Spinal cord (tissue), 10 donors: ENCODE data around the gene RELT. TPM values are rescaled to one million over a fixed set of nuclear protein-coding genes. Genes with fewer than 3 reads are reported as not detected.
A peak's percentile ranks its signal among the peaks of the same experiment; 100 is the strongest.

Source experiments
- DNase-seq, 6 donors: peaks; one replicate each; pipeline versions ENCODE4 v3.0.0 to v3.0.0-alpha.2; 2013 to 2015; ENCODE audit warnings: low spot score in 6 of 6, low read depth in 4 of 6
- H3K27ac ChIP-seq: one replicate; pipeline ENCODE4 v1.5.1; 2013; ENCODE audit warnings: low read depth, low read length, control low read depth
- H3K27me3 ChIP-seq: one replicate; pipeline ENCODE4 v1.6.1; 2013; ENCODE audit warnings: low read length; ENCODE audit not compliant: control insufficient read depth, insufficient read depth
- H3K36me3 ChIP-seq: one replicate; pipeline ENCODE4 v1.6.1; 2013; ENCODE audit warnings: low read length; ENCODE audit not compliant: control insufficient read depth, insufficient read depth
- H3K4me1 ChIP-seq: one replicate; pipeline ENCODE4 v1.6.1; 2013; ENCODE audit warnings: low read length; ENCODE audit not compliant: control insufficient read depth, insufficient read depth
- H3K4me3 ChIP-seq: one replicate; pipeline ENCODE4 v1.5.1; 2013; ENCODE audit warnings: low read depth, low read length, control low read depth
- H3K9me3 ChIP-seq: one replicate; pipeline ENCODE4 v1.6.1; 2013; ENCODE audit warnings: low read length; ENCODE audit not compliant: control insufficient read depth, insufficient read depth
- WGBS: methylation state at CpG from one replicate; pipeline ENCODE4 v1.1.5; 2013; ENCODE audit warnings: missing lambda C conversion rate; ENCODE audit not compliant: insufficient coverage; 5-methylcytosine and 5-hydroxymethylcytosine counted together
- long read RNA-seq, 4 donors: transcript quantifications; one replicate each; lab custom pipeline, GENCODE V29; 2026
- polyA plus RNA-seq, 2 donors: library from polyadenylated mRNA; unstranded; fragments of 120-200 nt; gene quantifications; one replicate each; pipeline ENCODE4 v1.2.1, GENCODE V29; 2013; ENCODE audit not compliant: insufficient read length in 2 of 2
- total RNA-seq, 2 donors: library from RNA; depleted of rRNA in 1 of 2; stranded (reverse); fragments of 120-200 nt in 1 of 2; fragments of >200 nt in 1 of 2; gene quantifications; one replicate each; pipeline versions ENCODE4 v1.2.3 to v1.2.4, GENCODE V29; 2013 to 2014
- donor health status: healthy.

RELT gene
- total RNA-seq (1 to 10 TPM; 6.1 TPM), polyA plus RNA-seq (10 to 100 TPM; 13.2 to 15.2 TPM)
- long read RNA-seq, donor 1, partial matches to known transcripts: 0 of 3 reads
- long read RNA-seq, donor 1, other reads (novel, unspliced or antisense): 0 of 3 reads
- long read RNA-seq, donor 2: 0 reads
- long read RNA-seq, donor 3, partial matches to known transcripts: 0 of 1 reads
- long read RNA-seq, donor 3, other reads (novel, unspliced or antisense): 0 of 1 reads
- long read RNA-seq, donor 4, partial matches to known transcripts: 0 of 2 reads
- long read RNA-seq, donor 4, other reads (novel, unspliced or antisense): 0 of 2 reads

- WGBS: under 1% methylated on average over 96 of the region's 96 CpGs
- peak; percentile 66 to 96 (median 79) for DNase-seq
- Histone ChIP-seq H3K27me3 (no peaks in the 10 kb centered on the region), H3K4me3 (peak within 1 kb of the TSS; percentile 53), H3K36me3 (peaks cover 13% of the 10 kb centered on the region), H3K9me3 (no peaks in the 10 kb centered on the region), H3K4me1 (peaks cover 46% of the 10 kb centered on the region), H3K27ac (peak within 1 kb of the TSS; percentile 79)
Measured at GRCh38 chr11:73376160-73376802, at the start of gene RELT. TSS of gene RELT (plus strand) at chr11:73376399. CDS start at chr11:73389137, 12,738 bp downstream.

DNA sequence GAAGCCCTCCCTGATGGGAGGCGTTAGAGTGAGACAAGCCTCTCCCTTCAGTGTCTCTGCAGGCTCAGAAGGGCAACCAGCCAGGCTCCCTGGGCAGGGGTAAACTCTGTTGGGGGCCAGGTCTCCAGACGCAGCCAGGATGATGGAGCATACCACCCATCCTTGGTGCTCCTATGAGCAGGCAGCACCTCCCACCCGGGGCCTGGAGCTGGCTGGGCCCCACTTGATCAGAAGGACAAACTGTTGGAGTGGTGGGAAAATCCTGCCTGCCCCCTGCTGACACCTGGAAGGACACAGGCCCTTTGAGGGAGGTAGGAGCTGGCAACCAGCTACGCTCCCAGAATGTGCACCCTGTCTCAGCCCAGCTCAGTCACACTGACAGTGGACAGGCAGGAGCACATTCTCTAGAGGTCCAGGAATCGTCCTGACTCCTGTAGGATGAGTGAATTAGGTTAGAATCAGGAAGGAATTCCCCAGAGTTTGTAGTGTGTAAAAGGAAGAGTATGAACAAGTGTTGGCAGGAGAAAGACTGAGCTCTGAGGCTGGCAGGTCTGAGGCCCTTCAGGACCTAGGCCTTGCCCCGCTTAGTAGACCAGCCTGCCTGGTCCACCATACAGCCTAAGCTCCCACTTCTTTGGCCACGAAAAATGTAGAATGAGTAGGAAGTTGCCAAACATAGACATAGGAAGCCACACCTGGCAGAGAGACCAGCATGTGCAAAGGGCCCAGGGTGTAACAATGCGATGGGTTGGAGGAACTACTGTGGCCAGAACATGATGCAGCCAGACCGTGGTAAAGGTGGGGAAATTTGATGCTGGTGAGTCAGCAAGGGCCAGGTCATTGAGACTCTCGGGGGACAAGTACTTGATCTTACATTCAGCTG is 49.0 kb upstream of the RELT start:
- H3K4me1 ChIP-seq: peaks cover 87% of the 10 kb centered on the region
- H3K27ac ChIP-seq: peak overlapping the region; percentile 64
- H3K9me3 ChIP-seq: no peaks in the 10 kb centered on the region
- DNase-seq: no peak
- H3K27me3 ChIP-seq: no peaks in the 10 kb centered on the region
- H3K4me3 ChIP-seq: no peak overlapping the region
- 75% methylated on average over 7 of the region's 10 CpGs for WGBS
- peaks cover 17% of the 10 kb centered on the region for H3K36me3 ChIP-seq

GRCh38 chr11:73327812-73328364 is 48.3 kb upstream of the RELT start:
- no peak overlapping the region for H3K4me3 ChIP-seq
- peaks cover 86% of the 10 kb centered on the region for H3K4me1 ChIP-seq
- WGBS: 68% methylated on average over 4 of the region's 4 CpGs
- no peaks in the 10 kb centered on the region for H3K27me3 ChIP-seq
- DNase-seq: no peak
- H3K9me3 ChIP-seq: no peaks in the 10 kb centered on the region
- peaks cover 17% of the 10 kb centered on the region for H3K36me3 ChIP-seq
- H3K27ac ChIP-seq: no peak overlapping the region

- no peak for DNase-seq
- H3K9me3 ChIP-seq: no peaks in the 10 kb centered on the region
- peaks cover 87% of the 10 kb centered on the region for H3K4me1 ChIP-seq
- no peaks in the 10 kb centered on the region for H3K27me3 ChIP-seq
- H3K4me3 ChIP-seq: no peak overlapping the region
- peak overlapping the region; percentile 81 for H3K27ac ChIP-seq
- WGBS: 46% methylated on average over 3 of the region's 3 CpGs
- H3K36me3 ChIP-seq: peaks cover 4% of the 10 kb centered on the region
Measured at GRCh38 chr11:73330569-73331093, 45.6 kb upstream of the RELT start.

DNA sequence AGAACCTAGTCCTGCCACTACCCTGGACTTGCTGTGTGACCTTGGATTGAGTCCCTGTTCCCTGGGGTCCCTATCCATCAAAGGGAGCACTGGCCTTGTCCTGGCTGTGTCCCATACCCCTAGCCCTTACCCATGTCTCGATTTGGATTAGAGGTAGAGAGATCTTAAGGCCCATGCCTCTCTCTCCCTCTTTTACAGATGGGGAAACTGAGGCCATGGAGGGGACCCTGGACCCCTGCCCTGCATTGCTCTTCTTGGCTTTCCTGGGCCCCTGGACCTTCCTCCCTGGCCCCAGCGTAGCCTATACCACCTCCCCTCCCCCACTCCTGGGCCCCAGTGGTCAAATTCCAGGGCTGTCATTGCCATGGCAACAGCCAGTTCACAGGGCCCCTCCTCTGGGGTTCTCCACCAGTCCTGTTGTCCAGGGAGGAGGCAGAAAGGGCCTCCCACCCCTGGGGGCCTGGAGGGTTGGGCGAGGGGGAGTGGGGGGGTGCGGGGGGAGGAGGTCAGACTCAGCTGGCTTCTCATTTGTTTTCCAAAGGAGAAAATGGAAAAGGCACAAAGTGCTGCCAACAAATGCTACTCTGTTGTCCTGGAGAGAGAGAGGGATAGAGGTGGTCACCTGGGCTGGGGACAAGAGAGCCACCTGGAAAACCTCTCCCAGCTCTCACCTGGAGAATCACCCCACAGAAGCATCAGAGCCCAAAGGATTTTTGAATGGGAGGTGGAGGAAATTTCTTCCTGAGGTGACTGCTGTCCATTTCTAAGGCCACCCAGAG is 44.9 kb upstream of the RELT start:
- no peak overlapping the region for H3K4me3 ChIP-seq
- WGBS: 10% methylated on average over 2 of the region's 4 CpGs
- peak in 2 of 6 donors; percentile 62 to 76 for DNase-seq
- H3K36me3 ChIP-seq: no peaks in the 10 kb centered on the region
- H3K9me3 ChIP-seq: no peaks in the 10 kb centered on the region
- H3K27me3 ChIP-seq: no peaks in the 10 kb centered on the region
- H3K27ac ChIP-seq: peak overlapping the region; percentile 89
- H3K4me1 ChIP-seq: peaks cover 81% of the 10 kb centered on the region

DNA sequence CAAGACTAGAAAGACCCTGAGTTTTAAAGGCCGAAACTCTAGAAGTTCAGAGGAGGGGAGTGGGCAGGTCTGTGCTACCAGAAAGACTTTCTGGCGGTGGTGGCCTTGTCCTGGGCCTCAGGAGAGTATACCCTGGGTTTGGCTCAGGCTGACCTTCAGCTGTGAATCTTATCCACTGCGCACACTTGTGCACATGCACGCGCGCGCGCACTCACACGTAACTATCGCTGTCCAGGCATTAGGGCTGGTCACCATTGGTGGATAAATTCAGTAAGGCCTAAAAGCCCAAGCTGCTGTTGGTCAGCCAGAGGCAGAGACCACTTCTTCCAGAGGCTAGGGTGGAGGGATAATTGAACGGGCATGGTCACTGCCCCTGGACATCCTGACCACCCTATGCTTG is 43.0 kb upstream of the RELT start:
- no peaks in the 10 kb centered on the region for H3K27me3 ChIP-seq
- no peak overlapping the region for H3K4me3 ChIP-seq
- H3K36me3 ChIP-seq: no peaks in the 10 kb centered on the region
- 96% methylated on average over 10 of the region's 11 CpGs for WGBS
- H3K4me1 ChIP-seq: peaks cover 68% of the 10 kb centered on the region
- H3K27ac ChIP-seq: peak overlapping the region; percentile 89
- DNase-seq: no peak
- H3K9me3 ChIP-seq: no peaks in the 10 kb centered on the region

DNA sequence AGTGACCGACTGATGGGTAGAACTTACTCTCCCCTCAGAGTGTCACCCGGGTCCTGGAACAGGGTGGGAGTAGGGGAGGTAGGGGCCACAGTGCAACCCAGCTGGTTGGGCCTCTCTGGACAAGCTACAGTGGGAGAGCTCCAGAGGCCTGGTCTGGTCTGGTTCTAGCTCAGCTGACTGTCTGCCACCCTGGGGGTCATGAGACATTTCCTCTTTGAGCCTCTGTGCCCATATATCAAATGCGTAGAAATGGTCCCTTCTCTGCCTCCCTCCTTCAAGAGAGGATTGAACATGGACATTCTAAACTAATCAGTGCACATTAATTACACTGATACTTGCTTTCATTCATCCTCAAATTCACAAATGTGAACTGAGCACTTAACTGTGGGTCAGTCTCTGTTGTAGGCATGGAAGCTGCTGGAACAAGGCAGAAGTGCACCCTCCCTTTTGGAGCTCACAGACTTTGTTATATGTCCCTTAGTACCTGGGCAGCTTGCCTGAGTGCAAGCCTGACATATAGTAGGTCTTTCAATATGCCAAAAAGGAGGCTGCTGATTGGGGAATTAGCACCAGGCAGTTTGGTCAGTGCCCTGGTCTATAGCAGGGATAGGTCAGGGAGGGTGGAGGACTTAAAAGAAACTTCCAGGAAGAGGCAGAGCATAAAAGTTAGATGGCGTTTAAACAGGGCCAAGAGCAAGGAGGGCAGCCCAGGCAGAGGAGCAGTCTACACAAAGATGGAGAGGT is 42.4 kb upstream of the RELT start:
- Histone ChIP-seq H3K36me3 (no peaks in the 10 kb centered on the region), H3K9me3 (no peaks in the 10 kb centered on the region), H3K4me3 (no peak overlapping the region), H3K4me1 (peaks cover 67% of the 10 kb centered on the region), H3K27me3 (no peaks in the 10 kb centered on the region), H3K27ac (peak overlapping the region; percentile 89)
- 59% methylated on average over 3 of the region's 4 CpGs for WGBS
- DNase-seq: no peak

- Histone ChIP-seq H3K36me3 (no peaks in the 10 kb centered on the region), H3K9me3 (no peaks in the 10 kb centered on the region), H3K4me1 (peaks cover 64% of the 10 kb centered on the region), H3K4me3 (no peak overlapping the region), H3K27ac (peak overlapping the region; percentile 89), H3K27me3 (no peaks in the 10 kb centered on the region)
- WGBS: 37% methylated on average over 5 of the region's 6 CpGs
- DNase-seq: peak in 2 of 6 donors; percentile 51 to 71
Measured at GRCh38 chr11:73334384-73335203, 41.6 kb upstream of the RELT start.
